ENCODE results near the gene SDHB.

Gene SDHB

DNA sequence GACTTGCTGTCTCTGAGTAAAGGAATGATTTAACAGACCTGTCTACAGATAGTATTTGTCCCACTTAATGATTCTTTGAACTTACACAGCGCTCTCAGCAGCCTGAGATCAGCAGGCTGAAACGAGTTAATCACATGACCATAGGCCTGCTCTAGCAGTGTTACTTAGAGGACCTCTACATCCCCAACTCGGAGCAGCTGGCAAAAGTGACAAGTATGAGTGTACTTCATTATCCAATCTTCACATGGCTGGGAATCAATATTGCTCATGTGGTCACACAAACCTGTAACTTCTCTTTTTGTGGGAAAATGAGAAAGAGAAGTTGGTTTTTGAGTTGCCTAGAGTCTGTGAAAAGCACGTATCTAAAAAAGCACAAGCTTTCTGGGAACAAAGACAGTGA lies 30.7 kb downstream of the SDHB start:
- Histone ChIP-seq H3K9ac (ENCODE audit: low read length) (no peak overlapping the region), H3K27ac (ENCODE audit: low read depth, low read length) (no peak overlapping the region), H4K20me1 (ENCODE audit: low read depth, low read length) (no peaks in the 10 kb centered on the region), H3K36me3 (ENCODE audit: low read length) (peaks cover 10% of the 10 kb centered on the region; the same call in 1 of the 2 replicates), H3K9me2 (replicated peaks; ENCODE audit: insufficient read depth, low read length) (no peaks in the 10 kb centered on the region), H3K4me3 (ENCODE audit: insufficient read depth, low read length, poor library complexity, severe bottlenecking) (no peak overlapping the region), H3F3A (ENCODE audit: insufficient read depth) (no peaks in the 10 kb centered on the region), H3K27me3 (ENCODE audit: low read length) (no peaks in the 10 kb centered on the region), H3K79me2 (ENCODE audit: insufficient read depth, low read length) (no peaks in the 10 kb centered on the region), H3K4me2 (ENCODE audit: low read depth, low read length, poor library complexity, severe bottlenecking) (no peak overlapping the region), H2AFZ (ENCODE audit: low read depth, low read length, severe bottlenecking) (no peak overlapping the region), H3K9me3 (ENCODE audit: insufficient read depth, low read length) (no peaks in the 10 kb centered on the region)
- no peak for TF ChIP-seq EZH2phosphoT487 (conservative IDR thresholded peaks at IDR 0.05; ENCODE audit: low read length)

DNA sequence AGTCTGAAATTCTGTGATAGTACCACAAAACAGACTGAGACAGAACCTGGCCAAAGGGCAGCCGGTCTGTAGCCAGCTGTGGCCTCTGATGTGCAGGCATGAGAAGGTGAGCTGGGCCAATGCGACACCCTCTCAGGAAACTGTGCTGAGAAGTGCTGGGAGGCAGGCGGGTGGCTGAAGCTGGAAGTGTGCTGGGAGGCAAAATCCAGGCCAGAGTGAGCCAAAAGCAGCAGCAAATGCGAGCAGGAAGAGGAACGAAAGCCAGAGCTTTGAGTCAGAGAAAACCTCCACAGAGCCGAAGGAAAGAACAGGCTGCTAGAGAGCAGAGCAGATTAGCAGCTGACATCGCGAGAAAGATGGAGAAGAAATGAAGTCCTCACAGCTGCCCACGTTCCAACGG lies 31.9 kb downstream of the SDHB start:
- no peaks in the 10 kb centered on the region for H3K79me2 ChIP-seq (ENCODE audit: insufficient read depth, low read length)
- no peak overlapping the region for H2AFZ ChIP-seq (ENCODE audit: low read depth, low read length, severe bottlenecking)
- no peak overlapping the region for H3K4me3 ChIP-seq (ENCODE audit: insufficient read depth, low read length, poor library complexity, severe bottlenecking)
- no peak overlapping the region for H3K4me2 ChIP-seq (ENCODE audit: low read depth, low read length, poor library complexity, severe bottlenecking)
- H4K20me1 ChIP-seq (ENCODE audit: low read depth, low read length): no peaks in the 10 kb centered on the region
- H3K36me3 ChIP-seq (ENCODE audit: low read length): peaks cover 10% of the 10 kb centered on the region; the same call in 1 of the 2 replicates
- TF ChIP-seq EZH2phosphoT487 (conservative IDR thresholded peaks at IDR 0.05; ENCODE audit: low read length): no peak
- TF ChIP-seq, protein P1, sequence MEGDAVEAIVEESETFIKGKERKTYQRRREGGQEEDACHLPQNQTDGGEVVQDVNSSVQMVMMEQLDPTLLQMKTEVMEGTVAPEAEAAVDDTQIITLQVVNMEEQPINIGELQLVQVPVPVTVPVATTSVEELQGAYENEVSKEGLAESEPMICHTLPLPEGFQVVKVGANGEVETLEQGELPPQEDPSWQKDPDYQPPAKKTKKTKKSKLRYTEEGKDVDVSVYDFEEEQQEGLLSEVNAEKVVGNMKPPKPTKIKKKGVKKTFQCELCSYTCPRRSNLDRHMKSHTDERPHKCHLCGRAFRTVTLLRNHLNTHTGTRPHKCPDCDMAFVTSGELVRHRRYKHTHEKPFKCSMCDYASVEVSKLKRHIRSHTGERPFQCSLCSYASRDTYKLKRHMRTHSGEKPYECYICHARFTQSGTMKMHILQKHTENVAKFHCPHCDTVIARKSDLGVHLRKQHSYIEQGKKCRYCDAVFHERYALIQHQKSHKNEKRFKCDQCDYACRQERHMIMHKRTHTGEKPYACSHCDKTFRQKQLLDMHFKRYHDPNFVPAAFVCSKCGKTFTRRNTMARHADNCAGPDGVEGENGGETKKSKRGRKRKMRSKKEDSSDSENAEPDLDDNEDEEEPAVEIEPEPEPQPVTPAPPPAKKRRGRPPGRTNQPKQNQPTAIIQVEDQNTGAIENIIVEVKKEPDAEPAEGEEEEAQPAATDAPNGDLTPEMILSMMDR (IDR thresholded peaks at IDR 0.05; ENCODE audit: insufficient read depth, low read length, poor library complexity, severe bottlenecking): no peak
- no peaks in the 10 kb centered on the region for H3K9me2 ChIP-seq (replicated peaks; ENCODE audit: insufficient read depth, low read length)
- no peaks in the 10 kb centered on the region for H3F3A ChIP-seq (ENCODE audit: insufficient read depth)
- H3K9me3 ChIP-seq (ENCODE audit: insufficient read depth, low read length): no peaks in the 10 kb centered on the region
- no peak overlapping the region for H3K27ac ChIP-seq (ENCODE audit: low read depth, low read length)
- H3K9ac ChIP-seq (ENCODE audit: low read length): no peak overlapping the region
- no peaks in the 10 kb centered on the region for H3K27me3 ChIP-seq (ENCODE audit: low read length)

DNA sequence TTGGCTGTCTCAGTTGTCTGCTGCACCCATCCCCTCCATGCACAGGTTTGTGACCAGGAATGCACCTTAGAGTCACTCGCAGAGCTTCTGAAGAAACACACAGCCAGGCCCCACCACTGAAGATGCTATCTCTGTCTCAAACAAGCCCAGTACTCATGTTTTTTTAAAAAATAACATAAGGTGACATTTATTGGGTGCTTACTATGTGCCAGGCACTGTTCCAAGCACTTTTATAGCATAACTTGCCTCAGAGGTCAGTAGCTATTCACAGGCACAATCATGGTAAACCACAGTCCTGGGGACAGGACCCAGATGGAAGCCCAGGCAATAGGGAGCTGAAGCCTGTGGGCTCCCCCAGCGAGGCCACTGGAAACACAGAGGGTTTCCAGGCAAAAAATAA lies 33.3 kb downstream of the SDHB start:
- H3K27ac ChIP-seq (ENCODE audit: low read depth, low read length): no peak overlapping the region
- H3F3A ChIP-seq (ENCODE audit: insufficient read depth): no peaks in the 10 kb centered on the region
- no peak overlapping the region for H2AFZ ChIP-seq (ENCODE audit: low read depth, low read length, severe bottlenecking)
- H3K36me3 ChIP-seq (ENCODE audit: low read length): peaks cover 10% of the 10 kb centered on the region; the same call in 1 of the 2 replicates
- no peaks in the 10 kb centered on the region for H3K9me2 ChIP-seq (replicated peaks; ENCODE audit: insufficient read depth, low read length)
- no peaks in the 10 kb centered on the region for H3K27me3 ChIP-seq (ENCODE audit: low read length)
- no peak overlapping the region for H3K4me3 ChIP-seq (ENCODE audit: insufficient read depth, low read length, poor library complexity, severe bottlenecking)
- H3K9ac ChIP-seq (ENCODE audit: low read length): no peak overlapping the region
- no peak for TF ChIP-seq EZH2phosphoT487 (conservative IDR thresholded peaks at IDR 0.05; ENCODE audit: low read length)
- TF ChIP-seq, protein P1 (IDR thresholded peaks at IDR 0.05; ENCODE audit: insufficient read depth, low read length, poor library complexity, severe bottlenecking): no peak
- H3K79me2 ChIP-seq (ENCODE audit: insufficient read depth, low read length): no peaks in the 10 kb centered on the region
- no peaks in the 10 kb centered on the region for H4K20me1 ChIP-seq (ENCODE audit: low read depth, low read length)
- H3K9me3 ChIP-seq (ENCODE audit: insufficient read depth, low read length): no peaks in the 10 kb centered on the region
- H3K4me2 ChIP-seq (ENCODE audit: low read depth, low read length, poor library complexity, severe bottlenecking): no peak overlapping the region

DNA sequence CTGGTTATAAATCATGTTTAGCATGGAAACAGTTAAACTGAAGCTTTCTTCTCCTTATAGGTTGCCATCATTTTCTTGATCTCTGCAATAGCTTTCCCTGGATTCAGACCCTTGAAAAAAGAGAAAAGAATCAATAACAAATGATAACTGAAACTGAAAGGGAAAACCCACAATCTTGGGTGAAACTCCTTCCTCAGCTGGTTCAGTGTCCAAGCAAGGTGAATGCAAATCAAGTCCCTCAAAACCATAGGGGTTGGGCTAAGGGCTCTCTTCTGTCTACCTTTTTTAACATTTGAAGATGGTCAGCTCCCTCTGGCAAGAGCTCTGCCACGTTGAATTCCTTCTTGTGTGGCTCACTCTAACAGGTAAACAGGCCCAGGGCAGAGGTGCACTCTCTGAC lies 35.0 kb downstream of the SDHB start:
- H3K36me3 ChIP-seq (ENCODE audit: low read length): peaks cover 10% of the 10 kb centered on the region; the same call in 1 of the 2 replicates

More for the DNA sequence above, 35.0 kb downstream of the SDHB start:
- no peaks in the 10 kb centered on the region for H3K79me2 ChIP-seq (ENCODE audit: insufficient read depth, low read length)
- H3K9me3 ChIP-seq (ENCODE audit: insufficient read depth, low read length): no peaks in the 10 kb centered on the region
- H3K9me2 ChIP-seq (replicated peaks; ENCODE audit: insufficient read depth, low read length): no peaks in the 10 kb centered on the region
- no peak overlapping the region for H3K4me3 ChIP-seq (ENCODE audit: insufficient read depth, low read length, poor library complexity, severe bottlenecking)
- no peak overlapping the region for H3K4me2 ChIP-seq (ENCODE audit: low read depth, low read length, poor library complexity, severe bottlenecking)
- H3K9ac ChIP-seq (ENCODE audit: low read length): no peak overlapping the region
- TF ChIP-seq, protein P1 (IDR thresholded peaks at IDR 0.05; ENCODE audit: insufficient read depth, low read length, poor library complexity, severe bottlenecking): no peak
- no peak for TF ChIP-seq EZH2phosphoT487 (conservative IDR thresholded peaks at IDR 0.05; ENCODE audit: low read length)
- H3F3A ChIP-seq (ENCODE audit: insufficient read depth): no peaks in the 10 kb centered on the region
- H3K27ac ChIP-seq (ENCODE audit: low read depth, low read length): no peak overlapping the region
- H4K20me1 ChIP-seq (ENCODE audit: low read depth, low read length): no peaks in the 10 kb centered on the region
- no peak overlapping the region for H2AFZ ChIP-seq (ENCODE audit: low read depth, low read length, severe bottlenecking)
- no peaks in the 10 kb centered on the region for H3K27me3 ChIP-seq (ENCODE audit: low read length)
